HUES64 (cell line): ENCODE measurements around the gene POLDIP2.

Source experiments
- H3K27ac ChIP-seq: 2 replicates; pipeline ENCODE4 v1.7.0; 2013; ENCODE audit warnings: low read depth, low read length, inconsistent platforms
- H3K27me3 ChIP-seq: 2 replicates; pipeline ENCODE4 v1.6.1; 2013; ENCODE audit warnings: mild to moderate bottlenecking, low read length; ENCODE audit not compliant: insufficient read depth
- H3K36me3 ChIP-seq: 2 replicates; pipeline ENCODE4 v1.6.1; 2013; ENCODE audit warnings: mild to moderate bottlenecking, low read length; ENCODE audit not compliant: insufficient read depth
- H3K4me1 ChIP-seq: 2 replicates; pipeline ENCODE4 v1.6.1; 2013; ENCODE audit warnings: mild to moderate bottlenecking, low read length, moderate library complexity; ENCODE audit not compliant: insufficient read depth
- H3K4me3 ChIP-seq: 2 replicates; pipeline ENCODE4 v1.5.1; 2013; ENCODE audit warnings: mild to moderate bottlenecking, low read length, moderate library complexity
- H3K9ac ChIP-seq: 2 replicates; pipeline ENCODE4 v1.6.1; 2013; ENCODE audit warnings: mild to moderate bottlenecking, low read depth, low read length
- H3K9me3 ChIP-seq: 2 replicates; pipeline ENCODE4 v1.6.1; 2013; ENCODE audit warnings: low read depth, low read length; ENCODE audit not compliant: insufficient read depth
- WGBS: fragments of 150-250, 120-280 bp; methylation state at CpG from one replicate; pipeline ENCODE4 v1.1.7; 2013; ENCODE audit warnings: missing lambda C conversion rate; 5-methylcytosine and 5-hydroxymethylcytosine counted together

POLDIP2 gene

DNA sequence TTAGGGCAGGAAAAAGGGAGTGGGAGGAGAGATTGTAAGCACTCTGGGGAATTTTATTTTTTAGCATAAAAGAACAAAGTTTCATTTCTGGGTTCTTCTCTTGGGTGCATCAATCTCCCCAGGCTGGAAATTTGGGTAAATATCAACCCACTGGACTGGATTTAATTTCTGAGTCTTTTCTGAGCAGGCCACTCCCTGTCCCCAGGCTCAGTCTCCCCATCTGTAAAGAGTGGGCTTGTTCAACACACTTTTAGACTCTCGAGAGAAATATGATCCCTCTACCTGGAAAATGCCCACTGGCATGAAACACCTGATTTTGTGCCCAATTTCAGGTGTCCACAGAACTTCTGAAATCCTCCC lies 13.4 kb upstream of the POLDIP2 start:
- Histone ChIP-seq H3K4me3 (peak overlapping the region; percentile 79), H3K27me3 (peaks cover 36% of the 10 kb centered on the region), H3K36me3 (no peaks in the 10 kb centered on the region), H3K9ac (no peak overlapping the region), H3K9me3 (no peaks in the 10 kb centered on the region), H3K27ac (peak overlapping the region; percentile 76; the same call in 1 of the 2 replicates), H3K4me1 (peaks cover 14% of the 10 kb centered on the region)
- WGBS = 92% methylated on average over 1 of the region's 1 CpG

DNA sequence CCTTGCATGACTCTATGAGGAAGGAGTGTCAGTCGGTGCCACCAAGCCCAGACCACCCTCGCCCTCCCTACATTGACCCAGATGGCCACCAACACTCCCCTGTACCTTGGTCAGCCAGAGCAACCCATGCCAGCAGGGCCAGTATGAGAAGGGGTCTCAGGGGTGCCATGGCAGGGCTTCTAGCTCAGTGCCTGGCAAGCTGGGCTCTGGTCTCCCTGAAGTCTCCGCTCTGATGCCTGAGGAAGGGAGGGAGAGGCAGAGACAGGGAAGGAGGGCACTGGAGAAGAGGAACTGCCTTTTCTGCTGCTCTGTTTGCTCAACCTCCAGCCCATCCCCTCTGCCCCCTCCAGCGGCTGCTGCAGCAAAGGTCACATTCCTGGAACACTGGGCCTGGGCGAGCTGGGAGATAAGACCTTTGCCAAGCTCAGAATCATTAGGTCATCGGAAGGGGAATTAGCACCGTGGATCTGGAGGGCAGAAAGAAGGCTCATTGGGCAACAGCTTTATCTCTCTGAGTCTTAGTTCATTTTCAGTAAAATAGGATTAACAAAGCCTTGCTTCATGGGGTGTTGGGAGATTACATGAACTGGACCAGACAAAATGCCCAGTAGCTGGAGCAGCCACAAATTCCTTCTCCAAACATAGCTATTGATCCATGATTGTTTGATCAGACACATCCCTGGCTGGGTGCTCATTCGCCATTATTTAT lies 12.9 kb upstream of the POLDIP2 start, which contains the start of gene VTN:
Gene VTN (minus strand): TSS at position 273 of the 709 bp plus-strand sequence. CDS start 104 bp downstream, at position 169.
- peaks cover 36% of the 10 kb centered on the region for H3K27me3 ChIP-seq
- H3K27ac ChIP-seq = peak within 1 kb of the TSS; percentile 76; the same call in 1 of the 2 replicates
- H3K36me3 ChIP-seq = no peaks in the 10 kb centered on the region
- peaks cover 14% of the 10 kb centered on the region for H3K4me1 ChIP-seq
- WGBS = 47% methylated on average over 8 of the region's 8 CpGs
- no peaks in the 10 kb centered on the region for H3K9me3 ChIP-seq
- peak within 1 kb of the TSS; percentile 12; the same call in 1 of the 2 replicates for H3K9ac ChIP-seq
- H3K4me3 ChIP-seq = peak within 1 kb of the TSS; percentile 79

DNA sequence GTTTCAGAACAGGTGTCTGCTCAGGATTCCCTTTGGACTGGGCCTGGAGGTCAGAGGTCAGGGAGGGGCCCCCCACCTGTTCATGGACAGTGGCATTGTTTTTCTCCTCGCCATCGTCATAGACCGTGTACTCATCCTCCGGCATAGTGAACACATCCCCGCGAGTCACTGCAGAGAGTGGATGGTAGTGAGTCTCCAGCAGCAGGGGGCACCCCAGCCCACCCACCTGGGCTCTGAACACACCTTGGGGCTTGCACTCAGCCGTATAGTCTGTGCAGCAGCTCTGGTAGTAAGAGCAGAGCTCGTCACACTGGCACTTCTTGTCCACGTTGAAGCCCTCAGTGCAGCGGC lies 12.3 kb upstream of the POLDIP2 start:
- WGBS = 84% methylated on average over 10 of the region's 10 CpGs
- H3K36me3 ChIP-seq = peaks cover 2% of the 10 kb centered on the region; the same call in 1 of the 2 replicates
- no peak overlapping the region for H3K9ac ChIP-seq
- H3K27me3 ChIP-seq = peaks cover 31% of the 10 kb centered on the region
- no peak overlapping the region for H3K4me3 ChIP-seq
- H3K9me3 ChIP-seq = no peaks in the 10 kb centered on the region
- H3K4me1 ChIP-seq = peaks cover 14% of the 10 kb centered on the region
- H3K27ac ChIP-seq = peak overlapping the region; percentile 50; the same call in 1 of the 2 replicates

DNA sequence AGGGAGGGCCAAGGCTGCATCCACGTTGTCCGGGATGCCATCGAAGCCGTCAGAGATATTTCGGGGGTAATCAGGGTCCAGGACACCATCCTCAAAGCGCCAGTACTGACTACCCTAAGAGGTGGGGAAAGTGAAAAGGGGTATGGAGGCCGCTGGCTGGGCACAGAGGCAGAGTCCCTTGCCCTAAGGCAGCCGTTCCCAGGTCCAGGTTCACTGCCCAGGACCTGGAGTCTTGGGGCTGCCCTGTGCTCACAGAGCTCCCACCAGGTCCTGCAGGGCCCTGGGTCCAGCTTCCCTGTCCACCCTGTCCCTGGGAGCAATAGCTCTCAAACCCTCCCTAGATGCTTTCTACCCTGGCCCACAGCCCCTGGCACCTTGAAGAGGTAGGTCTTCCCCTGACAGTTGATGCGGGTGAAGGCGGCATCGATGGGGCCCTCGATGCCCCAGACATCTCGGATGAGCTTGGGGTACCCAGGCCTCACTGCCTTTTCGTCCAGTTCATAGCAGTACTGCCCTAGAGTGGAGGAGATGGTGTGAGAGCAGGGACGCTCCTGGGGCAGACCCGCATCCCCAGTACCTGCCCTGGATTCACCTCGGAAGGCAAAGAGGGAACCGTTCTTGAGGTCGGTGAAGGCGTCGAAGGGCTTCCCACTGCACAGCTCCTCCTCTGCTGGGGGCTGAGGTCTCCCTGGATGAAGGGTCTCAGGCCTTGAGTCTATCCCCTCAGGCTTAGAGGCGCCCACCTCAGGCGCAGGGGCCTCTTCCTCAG lies 11.8 kb upstream of the POLDIP2 start:
- no peak overlapping the region; the same call in 1 of the 2 replicates for H3K9ac ChIP-seq

DNA sequence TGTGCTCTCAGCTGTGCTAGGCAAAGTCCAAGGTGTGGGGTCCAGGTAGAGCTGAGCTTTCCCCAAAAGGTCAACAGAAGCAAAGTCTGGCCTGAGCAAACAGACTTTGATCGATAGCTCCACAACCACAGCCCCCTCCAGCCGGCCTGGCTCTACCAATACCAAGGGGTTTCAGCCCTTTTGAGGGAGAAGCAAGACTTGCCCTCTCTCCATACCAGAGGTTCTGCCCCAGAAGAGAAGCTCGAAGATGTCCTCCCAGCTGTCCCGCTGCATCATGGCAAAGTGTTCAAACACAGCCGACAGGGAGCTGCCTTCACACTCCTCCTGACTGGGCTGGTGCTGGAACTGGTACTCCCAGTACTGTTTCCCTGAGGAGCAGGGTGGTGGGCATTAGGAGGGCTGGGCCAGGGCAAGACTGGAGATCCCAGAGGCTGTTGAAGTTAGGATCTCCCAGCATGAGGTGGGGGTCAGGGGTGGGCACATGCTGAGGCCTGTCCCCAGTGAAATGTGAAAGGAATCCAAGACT lies 11.0 kb upstream of the POLDIP2 start:
- H3K9me3 ChIP-seq = no peaks in the 10 kb centered on the region
- no peak overlapping the region for H3K27ac ChIP-seq
- H3K9ac ChIP-seq = no peak overlapping the region
- no peak overlapping the region for H3K4me3 ChIP-seq
- peaks cover 14% of the 10 kb centered on the region for H3K4me1 ChIP-seq
- peaks cover 7% of the 10 kb centered on the region; the same call in 1 of the 2 replicates for H3K36me3 ChIP-seq
- H3K27me3 ChIP-seq = peaks cover 18% of the 10 kb centered on the region
- 88% methylated on average over 5 of the region's 5 CpGs for WGBS

More for the DNA sequence above, 11.8 kb upstream of the POLDIP2 start:
- WGBS = 94% methylated on average over 23 of the region's 23 CpGs
- peaks cover 25% of the 10 kb centered on the region for H3K27me3 ChIP-seq
- peaks cover 14% of the 10 kb centered on the region for H3K4me1 ChIP-seq
- H3K4me3 ChIP-seq = no peak overlapping the region
- H3K36me3 ChIP-seq = peaks cover 2% of the 10 kb centered on the region; the same call in 1 of the 2 replicates
- no peak overlapping the region for H3K27ac ChIP-seq
- H3K9me3 ChIP-seq = no peaks in the 10 kb centered on the region

DNA sequence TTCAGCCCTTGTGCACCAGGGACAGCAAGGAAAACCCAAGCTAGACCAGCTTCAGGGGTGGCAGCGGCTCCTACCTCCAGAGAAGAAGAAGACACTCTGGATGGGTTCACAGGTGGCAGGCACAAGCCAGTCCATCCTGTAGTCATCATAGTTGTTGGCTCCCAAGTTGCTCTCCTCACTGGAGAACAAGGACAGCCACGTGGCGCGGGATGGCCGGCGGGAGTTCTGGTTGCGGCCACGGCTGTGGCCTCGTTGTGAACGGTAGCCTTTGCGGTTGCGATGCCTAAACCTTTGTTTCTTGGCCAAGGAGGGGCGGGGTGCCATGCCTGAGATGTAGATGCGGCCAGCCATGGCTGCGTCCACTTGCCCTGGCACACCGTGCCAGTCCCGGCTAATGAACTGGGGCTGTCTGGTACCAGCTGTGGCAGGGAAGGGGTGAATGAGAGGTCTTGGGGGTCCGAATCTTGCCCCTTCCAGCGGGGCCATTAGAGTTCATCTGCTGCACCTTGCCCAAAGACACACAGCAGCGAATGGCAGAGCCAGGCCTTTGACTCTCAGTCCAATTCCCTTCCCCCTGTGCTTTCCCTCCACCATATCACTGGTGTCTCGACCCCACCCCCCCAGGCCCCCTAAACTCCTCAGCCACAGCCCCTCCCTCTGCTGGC lies 10.4 kb upstream of the POLDIP2 start:
- Histone ChIP-seq H3K4me3 (no peak overlapping the region), H3K27me3 (peaks cover 12% of the 10 kb centered on the region), H3K9ac (no peak overlapping the region), H3K9me3 (no peaks in the 10 kb centered on the region), H3K27ac (no peak overlapping the region), H3K36me3 (peaks cover 11% of the 10 kb centered on the region; the same call in 1 of the 2 replicates), H3K4me1 (peaks cover 14% of the 10 kb centered on the region)
- 89% methylated on average over 21 of the region's 21 CpGs for WGBS

DNA sequence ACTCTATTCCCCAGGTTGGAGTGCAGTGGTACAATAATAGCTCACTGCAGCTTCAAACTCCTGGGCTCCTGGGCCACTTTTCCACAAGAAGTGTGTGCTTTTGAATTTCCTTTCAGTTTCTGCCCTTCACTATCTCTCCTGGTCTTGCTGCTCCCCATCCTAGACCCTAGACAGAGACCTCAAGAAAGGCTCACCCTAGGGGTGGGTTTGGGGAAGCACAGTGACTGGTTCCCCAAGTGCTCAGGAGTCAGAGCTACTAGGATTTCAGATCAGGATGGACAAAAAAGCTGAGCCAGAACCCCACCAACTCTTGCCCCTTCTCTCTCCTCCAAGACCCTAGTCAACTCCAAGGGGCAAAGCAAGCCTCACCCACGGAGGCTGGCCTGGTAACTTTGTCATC lies 9.3 kb upstream of the POLDIP2 start:
- Histone ChIP-seq H3K27ac (no peak overlapping the region), H3K36me3 (peaks cover 21% of the 10 kb centered on the region), H3K9me3 (no peaks in the 10 kb centered on the region), H3K9ac (no peak overlapping the region), H3K4me1 (peaks cover 14% of the 10 kb centered on the region), H3K27me3 (peaks cover under 1% of the 10 kb centered on the region), H3K4me3 (no peak overlapping the region)
- 96% methylated on average over 1 of the region's 1 CpG for WGBS

DNA sequence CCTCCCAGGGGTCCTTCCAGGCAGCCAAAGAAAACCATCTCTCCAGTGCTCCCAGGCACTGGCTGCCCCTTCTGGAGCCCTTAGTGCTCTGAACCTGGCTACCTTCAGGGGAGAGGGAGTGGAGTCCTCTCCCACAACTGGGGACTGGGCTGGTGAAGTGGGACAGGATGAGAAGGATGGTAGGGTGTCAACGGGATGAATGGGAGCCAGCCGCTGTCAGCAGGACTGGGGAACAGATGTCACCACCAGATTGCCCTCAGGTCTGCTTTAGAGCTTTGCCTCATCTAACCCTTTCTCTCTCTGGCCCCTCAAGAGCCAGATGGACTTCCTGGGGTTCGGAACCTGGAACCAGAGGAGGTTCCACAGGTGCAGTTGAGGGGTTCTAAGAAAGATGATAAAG lies 8.2 kb upstream of the POLDIP2 start:
- WGBS = 96% methylated on average over 3 of the region's 3 CpGs
- no peak overlapping the region for H3K9ac ChIP-seq
- no peaks in the 10 kb centered on the region for H3K27me3 ChIP-seq
- no peaks in the 10 kb centered on the region for H3K9me3 ChIP-seq
- H3K36me3 ChIP-seq = peaks cover 32% of the 10 kb centered on the region
- no peak overlapping the region for H3K27ac ChIP-seq
- no peak overlapping the region for H3K4me3 ChIP-seq
- peaks cover 8% of the 10 kb centered on the region for H3K4me1 ChIP-seq

DNA sequence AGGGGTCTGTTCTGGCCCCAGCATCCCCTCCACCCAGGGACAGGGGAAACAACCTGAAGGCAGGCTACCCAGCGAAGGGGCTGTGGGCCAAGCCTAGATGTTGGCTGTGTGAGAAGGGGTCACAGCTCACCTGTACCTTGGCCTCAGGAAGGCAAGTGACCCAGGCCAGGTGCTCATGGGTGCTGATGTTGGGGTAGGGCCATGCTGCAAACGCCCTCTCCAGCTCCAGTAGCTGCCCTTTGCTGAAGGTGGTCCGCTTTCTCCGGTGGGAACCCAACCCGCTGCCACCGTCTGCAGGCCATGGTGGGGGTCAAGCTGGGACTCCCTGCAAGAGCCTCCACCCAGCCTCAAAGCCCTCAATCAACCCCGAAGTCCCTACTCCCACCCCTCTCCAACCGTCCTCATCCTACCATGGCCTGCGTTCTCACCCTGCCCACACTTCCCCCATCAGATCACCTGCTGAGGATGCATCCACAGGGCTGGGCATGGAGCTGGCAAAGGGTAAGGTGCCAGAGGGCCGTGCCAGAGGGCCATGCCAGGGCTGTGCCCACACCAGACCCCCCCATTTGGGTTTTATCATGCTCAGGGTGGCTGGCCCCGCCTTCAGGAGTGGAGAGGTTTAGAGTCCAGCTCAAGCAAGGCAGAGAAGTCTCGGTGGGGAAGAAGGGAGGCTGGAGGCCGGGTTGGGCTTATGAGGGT lies 7.5 kb upstream of the POLDIP2 start, which contains the start of gene SEBOX:
Gene SEBOX (minus strand): TSS at position 535 of the 699 bp plus-strand sequence. CDS start 48 bp downstream, at position 487.
- Histone ChIP-seq H3K27ac (no peak within 1 kb of the TSS), H3K9me3 (no peaks in the 10 kb centered on the region), H3K9ac (no peak within 1 kb of the TSS), H3K4me3 (no peak within 1 kb of the TSS), H3K36me3 (peaks cover 39% of the 10 kb centered on the region), H3K4me1 (peaks cover 2% of the 10 kb centered on the region; the same call in 1 of the 2 replicates), H3K27me3 (no peaks in the 10 kb centered on the region)
- WGBS = 90% methylated on average over 13 of the region's 13 CpGs

DNA sequence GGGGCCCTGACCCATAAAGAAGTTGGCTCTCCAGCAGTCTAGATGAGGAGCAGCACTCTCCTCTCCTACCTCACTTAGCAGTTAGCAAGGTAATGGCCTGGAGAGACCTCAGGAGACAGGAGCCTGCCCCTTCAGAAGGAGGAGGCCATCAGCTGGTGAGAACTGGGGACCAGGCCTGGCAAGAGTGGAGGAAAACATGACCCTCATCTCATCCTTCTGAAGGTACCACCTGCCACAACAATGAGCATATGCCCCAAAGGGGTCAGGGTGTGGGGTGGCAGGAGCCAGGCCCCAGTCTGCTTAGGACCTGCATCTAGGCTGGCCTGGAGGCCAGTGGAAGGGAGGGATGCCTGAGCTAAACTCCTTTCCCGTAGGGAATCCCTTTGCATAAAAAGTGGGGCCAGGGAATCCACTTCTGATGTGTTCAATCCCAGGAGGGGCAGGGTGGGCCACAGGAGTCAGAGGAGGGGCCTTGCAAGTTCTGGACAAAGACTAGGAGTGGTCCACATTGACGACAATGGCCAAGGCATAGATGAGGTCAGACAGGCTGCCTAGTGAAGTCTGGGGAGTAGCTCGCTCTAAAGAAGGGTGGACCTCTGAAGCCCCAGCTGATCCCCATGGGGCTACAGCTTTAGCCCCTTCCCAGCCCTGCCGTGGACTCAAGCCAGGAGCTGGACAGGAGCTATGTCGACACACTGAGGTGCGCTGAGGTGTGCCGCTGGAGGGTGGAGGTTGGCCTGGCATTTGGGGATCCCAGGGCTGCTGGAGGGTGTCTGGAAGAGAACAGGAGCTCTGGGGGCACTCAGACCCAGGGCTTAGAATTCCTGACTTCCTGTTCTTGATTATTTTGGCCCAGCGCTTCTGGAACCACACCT lies 6.7 kb upstream of the POLDIP2 start:
- H3K4me3 ChIP-seq = no peak overlapping the region
- no peak overlapping the region for H3K9ac ChIP-seq
- H3K36me3 ChIP-seq = peaks cover 45% of the 10 kb centered on the region
- no peaks in the 10 kb centered on the region for H3K9me3 ChIP-seq
- WGBS = 94% methylated on average over 8 of the region's 8 CpGs
- H3K27ac ChIP-seq = no peak overlapping the region
- no peaks in the 10 kb centered on the region for H3K4me1 ChIP-seq
- no peaks in the 10 kb centered on the region for H3K27me3 ChIP-seq
